Immature natural killer cell (primary cell): Measurements from ENCODE around the gene B4GALT2. TPM values are rescaled to one million over a fixed set of nuclear protein-coding genes. Genes with fewer than 3 reads are reported as not detected.

Experiments
- DNase-seq, 3 donors: peaks; one replicate each; pipeline ENCODE4 v3.0.0; 2022; ENCODE audit warnings: mixed read lengths in 1 of 3
- H3K27ac Mint-ChIP-seq, 6 donors: one replicate each; pipeline ENCODE4 v1.8.0; 2020; ENCODE audit warnings: mixed read lengths in 6 of 6, mild to moderate bottlenecking in 5 of 6, inconsistent platforms in 4 of 6, moderate library complexity in 3 of 6
- H3K27me3 Mint-ChIP-seq, 3 donors: one replicate each; pipeline ENCODE4 v1.8.0; 2020 to 2021; ENCODE audit warnings: low read depth in 3 of 3, mild to moderate bottlenecking in 3 of 3, mixed read lengths in 3 of 3, moderate library complexity in 3 of 3, inconsistent platforms in 1 of 3
- H3K36me3 Mint-ChIP-seq, 3 donors: one replicate each; pipeline ENCODE4 v1.8.0; 2020; ENCODE audit warnings: mixed read lengths in 3 of 3, inconsistent platforms in 2 of 3, mild to moderate bottlenecking in 2 of 3
- H3K4me1 Mint-ChIP-seq, 2 donors: one replicate each; pipeline ENCODE4 v1.8.0; 2020; ENCODE audit warnings: inconsistent platforms in 2 of 2, mild to moderate bottlenecking in 2 of 2, mixed read lengths in 2 of 2, moderate library complexity in 1 of 2
- H3K4me3 Mint-ChIP-seq, 5 donors: one replicate each; pipeline ENCODE4 v1.8.0; 2020; ENCODE audit warnings: mild to moderate bottlenecking in 5 of 5, mixed read lengths in 5 of 5, inconsistent platforms in 3 of 5, moderate library complexity in 3 of 5
- H3K9me3 Mint-ChIP-seq, 6 donors: one replicate each; pipeline ENCODE4 v1.8.0; 2020; ENCODE audit warnings: mild to moderate bottlenecking in 6 of 6, mixed read lengths in 6 of 6, inconsistent platforms in 4 of 6, moderate library complexity in 3 of 6
- polyA plus RNA-seq, 3 donors: library from polyadenylated mRNA; unstranded; fragments of 300-500 nt; fragmentation: Illumina TruSeq; gene quantifications; one replicate each; pipeline ENCODE4 v1.2.3, GENCODE V29; 2021

Gene B4GALT2
- polyA plus RNA-seq, 3 donors from 2014 or later: 0.48 to 1.6 (median 0.59) TPM

DNA sequence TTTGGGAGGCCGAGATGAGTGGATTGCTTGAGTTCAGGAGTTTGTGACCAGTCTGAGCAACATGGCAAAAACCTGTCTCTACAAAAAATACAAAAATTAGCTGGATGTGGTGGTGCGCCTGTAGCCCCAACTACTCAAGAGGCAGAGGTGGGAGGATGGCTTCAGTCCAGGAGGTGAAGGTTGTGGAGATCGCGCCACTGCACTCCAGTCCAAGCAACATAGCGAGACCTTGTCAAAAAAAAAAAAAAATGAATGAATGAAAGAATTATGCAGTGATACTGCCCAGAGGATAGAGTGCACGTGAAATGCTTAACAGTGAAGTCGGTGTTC, 9.6 kb upstream of the B4GALT2 start:
- Mint-ChIP-seq H3K27ac (peak overlapping the region in 4 of 6 donors; percentile 49 to 91 (median 80)), H3K4me1 (peaks cover 33 to 34% of the 10 kb centered on the region in 2 donors), H3K27me3 (peaks cover 0 to 3% (median 0%) of the 10 kb centered on the region in 3 donors), H3K36me3 (peaks cover 0 to 3% (median 0%) of the 10 kb centered on the region in 3 donors), H3K9me3 (peaks cover 0 to under 1% (median 0%) of the 10 kb centered on the region in 6 donors), H3K4me3 (peak overlapping the region; percentile 91 to 94 (median 93))
- DNase-seq: no peak

DNA sequence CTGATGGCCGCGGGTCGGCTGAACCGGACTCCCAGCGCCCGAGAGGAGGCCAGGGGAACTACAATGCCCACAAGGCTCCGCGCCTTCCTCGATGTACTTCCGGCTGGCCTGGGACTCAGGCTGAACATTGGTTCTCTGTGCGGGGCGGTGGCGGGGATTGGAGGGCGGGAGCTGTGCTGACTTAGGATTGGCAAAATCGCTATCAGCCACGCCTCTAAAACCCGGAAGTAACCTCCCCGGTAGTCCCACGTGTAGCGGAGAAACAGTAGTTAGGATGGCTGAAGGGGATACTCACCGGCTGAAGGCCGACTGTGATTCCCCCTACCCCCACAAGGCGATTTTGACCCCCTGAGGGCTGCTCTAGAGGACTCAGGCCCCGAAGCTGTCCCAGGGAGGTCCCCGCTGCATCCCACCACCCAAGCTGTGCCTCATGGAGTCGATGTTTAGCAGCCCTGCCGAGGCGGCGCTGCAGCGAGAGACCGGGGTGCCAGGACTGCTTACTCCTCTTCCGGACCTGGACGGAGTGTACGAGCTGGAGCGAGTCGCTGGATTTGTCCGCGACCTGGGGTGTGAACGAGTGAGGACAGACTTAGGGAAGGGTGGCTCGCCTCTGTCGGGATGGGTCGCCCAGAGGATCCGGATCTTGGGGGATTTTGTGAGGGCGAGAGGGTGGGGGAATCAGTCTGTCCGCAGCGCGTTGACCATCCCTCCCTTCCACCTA, 9.1 kb upstream of the B4GALT2 start, which contains the start of gene DPH2:
TSS of gene DPH2 (plus strand) at position 265 of the 721 bp plus-strand sequence. CDS start at position 431, 166 bp downstream.
- H3K36me3 Mint-ChIP-seq: peaks cover 0 to 3% (median 0%) of the 10 kb centered on the region in 3 donors
- peak within 1 kb of the TSS; percentile 91 to 94 (median 93) for H3K4me3 Mint-ChIP-seq
- H3K27me3 Mint-ChIP-seq: peaks cover 0 to 3% (median 0%) of the 10 kb centered on the region in 3 donors
- peaks cover 0 to 1% (median 0%) of the 10 kb centered on the region in 6 donors for H3K9me3 Mint-ChIP-seq
- H3K4me1 Mint-ChIP-seq: peaks cover 35 to 37% of the 10 kb centered on the region in 2 donors
- peak; percentile 87 to 90 (median 89) for DNase-seq
- H3K27ac Mint-ChIP-seq: peak within 1 kb of the TSS; percentile 34 to 91 (median 84)

DNA sequence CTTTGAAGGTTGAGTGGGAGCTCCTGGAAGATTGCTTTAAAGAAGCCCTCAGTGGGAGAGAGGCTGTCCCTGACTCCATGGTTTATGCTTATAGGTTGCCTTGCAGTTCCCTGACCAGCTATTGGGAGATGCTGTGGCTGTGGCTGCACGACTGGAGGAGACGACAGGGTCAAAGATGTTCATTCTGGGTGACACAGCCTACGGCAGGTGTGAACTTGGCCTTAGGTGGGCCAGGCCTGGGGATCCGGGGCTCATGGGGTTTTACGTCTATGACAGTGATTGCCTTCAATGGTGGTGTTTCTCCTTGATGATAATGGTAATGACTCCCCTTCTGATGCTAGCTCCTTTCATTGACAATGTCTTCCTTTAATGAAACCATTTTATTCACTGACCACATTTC, 8.5 kb upstream of the B4GALT2 start:
- Mint-ChIP-seq H3K27ac (peak overlapping the region in 4 of 6 donors; percentile 49 to 84 (median 78)), H3K9me3 (peaks cover 0 to 1% (median 0%) of the 10 kb centered on the region in 6 donors), H3K36me3 (peaks cover 0 to 3% (median 0%) of the 10 kb centered on the region in 3 donors), H3K27me3 (peaks cover 0 to 5% (median 3%) of the 10 kb centered on the region in 3 donors), H3K4me3 (peak overlapping the region; percentile 91 to 94 (median 93)), H3K4me1 (peaks cover 35 to 39% of the 10 kb centered on the region in 2 donors)
- DNase-seq: no peak

- Mint-ChIP-seq H3K27ac (peak overlapping the region in 2 of 6 donors; percentile 22 to 49), H3K4me1 (peaks cover 39 to 43% of the 10 kb centered on the region in 2 donors), H3K36me3 (peaks cover 0 to 3% (median 0%) of the 10 kb centered on the region in 3 donors), H3K27me3 (peaks cover 0 to 5% (median 3%) of the 10 kb centered on the region in 3 donors), H3K9me3 (peaks cover 0 to 1% (median 0%) of the 10 kb centered on the region in 6 donors), H3K4me3 (peak overlapping the region; percentile 91 to 94 (median 93))
- no peak for DNase-seq
These were observed 8.1 kb upstream of the B4GALT2 start for GRCh38 chr1:43970911-43971310.

DNA sequence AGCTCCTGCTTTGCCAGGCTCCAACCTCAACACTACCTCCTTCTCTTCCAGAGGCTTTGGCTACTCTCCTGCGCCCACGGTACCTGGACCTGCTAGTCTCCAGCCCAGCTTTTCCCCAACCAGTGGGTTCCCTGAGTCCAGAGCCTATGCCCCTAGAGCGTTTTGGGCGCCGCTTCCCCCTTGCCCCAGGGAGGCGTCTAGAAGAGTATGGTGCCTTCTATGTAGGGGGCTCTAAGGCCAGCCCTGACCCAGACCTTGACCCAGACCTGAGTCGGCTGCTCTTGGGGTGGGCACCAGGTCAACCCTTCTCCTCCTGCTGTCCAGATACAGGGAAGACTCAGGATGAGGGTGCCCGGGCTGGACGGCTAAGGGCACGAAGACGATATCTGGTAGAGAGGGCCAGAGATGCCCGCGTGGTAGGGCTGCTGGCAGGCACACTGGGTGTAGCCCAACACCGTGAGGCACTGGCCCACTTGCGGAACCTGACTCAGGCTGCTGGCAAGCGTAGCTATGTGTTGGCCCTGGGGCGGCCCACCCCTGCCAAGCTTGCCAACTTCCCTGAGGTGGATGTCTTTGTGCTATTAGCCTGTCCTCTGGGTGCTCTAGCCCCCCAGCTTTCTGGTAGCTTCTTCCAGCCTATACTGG, 7.6 kb upstream of the B4GALT2 start:
- peak overlapping the region; percentile 91 to 94 (median 93) for H3K4me3 Mint-ChIP-seq
- no peak for DNase-seq
- peaks cover 45 to 49% of the 10 kb centered on the region in 2 donors for H3K4me1 Mint-ChIP-seq
- peaks cover 0 to 3% (median 2%) of the 10 kb centered on the region in 3 donors for H3K36me3 Mint-ChIP-seq
- no peak overlapping the region for H3K27ac Mint-ChIP-seq
- H3K27me3 Mint-ChIP-seq: peaks cover 0 to 5% (median 3%) of the 10 kb centered on the region in 3 donors
- H3K9me3 Mint-ChIP-seq: peaks cover 0 to 1% (median 0%) of the 10 kb centered on the region in 6 donors

DNA sequence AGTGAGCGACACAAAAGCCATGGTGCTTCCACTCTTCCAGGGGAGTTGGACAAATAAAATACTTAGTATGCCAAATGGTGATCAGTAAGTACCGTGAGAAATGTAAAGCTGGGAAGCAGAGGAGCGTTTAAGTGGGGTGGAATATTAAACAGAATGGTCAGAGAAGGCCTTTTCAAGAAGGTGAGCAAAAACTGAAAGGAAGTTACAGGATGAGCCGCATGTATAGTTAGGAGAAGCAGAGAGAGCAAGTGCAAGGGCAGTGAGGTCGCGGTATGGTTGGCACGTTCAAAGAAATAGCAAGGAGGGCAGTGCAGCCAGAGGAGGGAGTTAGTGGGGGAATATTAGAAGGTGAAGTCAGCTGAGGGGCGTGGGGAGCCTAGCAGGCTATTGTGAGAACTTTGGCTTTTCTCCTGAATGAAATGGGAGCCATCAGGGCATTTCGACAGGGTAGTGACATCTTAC, 5.0 kb upstream of the B4GALT2 start:
- no peak for DNase-seq
- Mint-ChIP-seq H3K27me3 (peaks cover 3 to 5% (median 5%) of the 10 kb centered on the region in 3 donors), H3K4me1 (peaks cover 69 to 70% of the 10 kb centered on the region in 2 donors), H3K4me3 (peak overlapping the region; percentile 87 to 98 (median 93)), H3K27ac (peak overlapping the region; percentile 81 to 97 (median 91)), H3K36me3 (peaks cover 6 to 24% (median 8%) of the 10 kb centered on the region in 3 donors), H3K9me3 (peaks cover 0 to 1% (median 0%) of the 10 kb centered on the region in 6 donors)

DNA sequence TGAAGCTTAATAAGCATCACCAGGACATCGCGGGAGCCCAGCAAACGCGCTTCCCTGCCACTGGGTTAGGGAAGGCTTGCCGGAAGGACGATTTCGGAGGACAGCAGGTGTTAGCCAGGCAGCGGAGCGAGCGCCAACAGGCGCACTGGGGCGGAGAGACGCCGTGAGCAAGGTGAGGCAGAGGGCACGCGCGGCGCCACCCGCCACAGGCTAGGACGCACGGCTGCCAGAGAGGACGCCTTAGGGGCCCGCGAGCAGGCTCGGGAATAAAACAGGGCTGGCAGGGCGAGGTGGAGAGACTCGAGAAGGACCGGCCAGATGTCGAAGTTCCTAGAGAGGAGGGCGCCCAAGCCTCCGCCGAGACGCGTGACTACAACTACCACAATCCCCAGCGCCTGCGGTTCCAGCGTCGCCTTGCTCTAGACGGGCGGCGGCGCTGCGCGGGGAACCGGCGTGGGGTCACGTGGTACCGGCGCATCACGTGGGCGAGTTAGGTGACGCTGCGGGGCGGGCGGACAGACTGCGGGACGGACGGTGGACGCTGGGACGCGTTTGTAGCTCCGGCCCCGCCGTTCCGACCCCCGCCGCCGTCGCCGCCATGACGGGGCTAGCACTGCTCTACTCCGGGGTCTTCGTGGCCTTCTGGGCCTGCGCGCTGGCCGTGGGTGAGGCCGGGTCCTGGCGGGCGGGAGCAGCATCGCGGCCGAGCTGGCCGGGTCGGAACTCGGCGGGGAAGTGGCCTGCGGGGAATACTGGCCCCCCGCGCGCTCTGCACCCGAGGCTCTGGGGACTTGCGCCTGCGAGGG, 4.4 kb upstream of the B4GALT2 start, which contains the start of gene ATP6V0B:
TSS of gene ATP6V0B (plus strand) at position 518 of the 806 bp plus-strand sequence. CDS start at position 599, 81 bp downstream.
- Mint-ChIP-seq H3K27me3 (peaks cover 3 to 5% (median 5%) of the 10 kb centered on the region in 3 donors), H3K9me3 (peaks cover 0 to 1% (median 0%) of the 10 kb centered on the region in 6 donors), H3K4me1 (peaks cover 64 to 65% of the 10 kb centered on the region in 2 donors), H3K4me3 (peak within 1 kb of the TSS; percentile 87 to 98 (median 93)), H3K27ac (peak within 1 kb of the TSS; percentile 81 to 97 (median 91)), H3K36me3 (peaks cover 6 to 24% (median 8%) of the 10 kb centered on the region in 3 donors)
- DNase-seq: peak; percentile 87 to 90 (median 89)

DNA sequence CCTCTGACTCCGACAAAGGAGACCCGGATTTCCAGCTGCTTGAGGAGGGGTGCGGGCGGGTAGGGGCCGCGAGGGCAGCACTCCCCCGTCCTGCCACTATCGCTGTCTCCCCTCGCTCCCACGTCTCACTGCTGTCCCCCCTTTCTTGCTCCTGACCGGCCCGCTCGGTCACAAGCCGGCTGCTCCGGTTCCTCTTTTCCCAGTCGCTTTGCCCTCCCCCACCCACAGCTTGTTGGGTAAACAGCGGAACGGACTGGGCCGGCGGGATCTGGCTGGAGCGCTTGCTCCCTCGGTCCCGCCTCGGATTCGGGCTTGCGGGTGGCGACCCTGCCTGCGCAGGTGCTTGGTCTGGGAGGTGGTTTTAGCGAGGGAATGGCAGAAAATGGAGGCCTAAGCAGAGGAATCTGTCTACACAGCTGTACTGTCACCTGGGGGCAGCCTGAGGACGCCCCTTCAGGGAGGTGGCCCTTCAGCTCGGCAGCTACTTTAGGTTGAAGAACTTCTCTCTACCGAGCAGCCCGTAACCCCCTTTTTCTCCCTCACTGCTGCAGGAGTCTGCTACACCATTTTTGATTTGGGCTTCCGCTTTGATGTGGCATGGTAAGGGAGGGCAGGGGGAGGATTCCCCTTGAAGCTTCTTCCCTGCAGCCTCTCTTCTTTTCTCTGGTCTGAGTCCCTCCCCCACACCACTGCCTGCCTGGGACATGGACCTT, 3.6 kb upstream of the B4GALT2 start:
- Mint-ChIP-seq H3K27ac (peak overlapping the region; percentile 13 to 92 (median 80)), H3K9me3 (peaks cover 0 to 1% (median 0%) of the 10 kb centered on the region in 6 donors), H3K4me3 (peak overlapping the region; percentile 87 to 98 (median 93)), H3K4me1 (peaks cover 56 to 64% of the 10 kb centered on the region in 2 donors), H3K27me3 (peaks cover 5% of the 10 kb centered on the region in 3 donors), H3K36me3 (peaks cover 6 to 24% (median 8%) of the 10 kb centered on the region in 3 donors)
- peak in 1 of 3 donors; percentile 11 for DNase-seq

GRCh38 chr1:43976045-43976444, 3.0 kb upstream of the B4GALT2 start:
- Mint-ChIP-seq H3K9me3 (peaks cover 0 to 1% (median 0%) of the 10 kb centered on the region in 6 donors), H3K36me3 (peaks cover 8 to 24% (median 10%) of the 10 kb centered on the region in 3 donors), H3K4me1 (peaks cover 50 to 62% of the 10 kb centered on the region in 2 donors), H3K4me3 (peak overlapping the region; percentile 87 to 98 (median 93)), H3K27ac (peak overlapping the region in 5 of 6 donors; percentile 76 to 92 (median 81)), H3K27me3 (peaks cover 5% of the 10 kb centered on the region in 3 donors)
- DNase-seq: no peak

GRCh38 chr1:43976890-43977289, 2.1 kb upstream of the B4GALT2 start:
- Mint-ChIP-seq H3K27me3 (peaks cover 5% of the 10 kb centered on the region in 3 donors), H3K27ac (peak overlapping the region in 2 of 6 donors; percentile 26 to 37), H3K4me3 (peak overlapping the region; percentile 28 to 97 (median 87)), H3K4me1 (peaks cover 47 to 59% of the 10 kb centered on the region in 2 donors), H3K9me3 (peaks cover 0 to 1% (median 0%) of the 10 kb centered on the region in 6 donors), H3K36me3 (peaks cover 8 to 24% (median 10%) of the 10 kb centered on the region in 3 donors)
- DNase-seq: no peak

DNA sequence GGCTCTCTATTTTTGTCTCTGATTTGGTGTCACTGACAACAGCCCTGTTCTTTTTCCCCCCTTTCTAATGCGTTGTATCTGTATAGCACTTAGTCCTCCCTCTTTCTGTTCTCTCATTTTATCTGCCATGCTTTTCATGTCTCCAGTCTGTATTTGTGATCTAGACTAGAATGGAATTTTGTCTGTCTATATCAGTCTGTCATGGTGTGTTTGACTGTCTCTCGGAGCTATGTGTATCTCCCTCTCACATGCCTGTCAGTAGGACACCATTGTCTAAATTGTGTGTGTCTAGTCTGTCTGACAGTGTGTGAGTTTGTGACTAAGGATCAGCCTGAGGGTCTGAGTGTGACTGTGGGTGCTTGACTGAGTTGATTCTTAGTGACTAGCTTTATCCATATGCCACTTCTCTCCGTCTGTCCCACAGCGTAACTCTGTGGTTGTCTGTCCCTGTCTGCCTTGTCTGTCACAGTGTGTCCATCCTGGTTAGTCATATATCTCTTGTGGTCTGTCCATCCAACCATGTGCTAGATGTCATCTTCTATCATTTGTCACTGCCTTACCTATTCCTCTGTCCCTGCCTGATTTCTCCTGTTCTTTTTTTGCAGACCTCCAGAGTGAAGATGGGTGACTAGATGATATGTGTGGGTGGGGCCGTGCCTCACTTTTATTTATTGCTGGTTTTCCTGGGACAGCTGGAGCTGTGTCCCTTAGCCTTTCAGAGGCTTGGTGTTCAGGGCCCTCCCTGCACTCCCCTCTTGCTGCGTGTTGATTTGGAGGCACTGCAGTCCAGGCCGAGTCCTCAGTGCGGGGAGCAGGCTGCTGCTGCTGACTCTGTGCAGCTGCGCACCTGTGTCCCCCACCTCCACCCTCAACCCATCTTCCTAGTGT, 1.4 kb upstream of the B4GALT2 start:
- Mint-ChIP-seq H3K9me3 (peaks cover 0 to 1% (median 0%) of the 10 kb centered on the region in 6 donors), H3K27me3 (peaks cover 3 to 5% (median 5%) of the 10 kb centered on the region in 3 donors), H3K36me3 (peaks cover 8 to 24% (median 10%) of the 10 kb centered on the region in 3 donors), H3K4me3 (peak overlapping the region; percentile 75 to 97 (median 87)), H3K27ac (peak overlapping the region in 2 of 6 donors; percentile 1 to 32), H3K4me1 (peaks cover 47 to 59% of the 10 kb centered on the region in 2 donors)
- no peak for DNase-seq
